ENCODE measurements around the gene MYB.
"Not testable (repeated sequence)": the region's sequence is repeated elsewhere in the genome, so short reads cannot be mapped to it uniquely, and the experiment has no call there.

The MYB gene

GRCh38 chr6:135180542-135181332 is at the start of gene MYB:
Gene MYB (plus strand): TSS chr6:135181308. CDS start chr6:135181514, 206 bp downstream.
- DNase-seq (ENCODE audit: insufficient read length, low spot score), result peak; percentile 71
- peak; percentile 19; the same call in 1 of the 2 replicates for TF ChIP-seq POLR2A (IDR thresholded peaks at IDR 0.05; ENCODE audit: low read depth, low read length)
- no peak for FAIRE-seq

- DNase-seq (ENCODE audit: insufficient read length, low spot score), result no peak
- no peak for TF ChIP-seq POLR2A (IDR thresholded peaks at IDR 0.05; ENCODE audit: low read depth, low read length)
- FAIRE-seq, result no peak
Measured at GRCh38 chr6:135132776-135133175, 48.3 kb upstream of the MYB start.

- DNase-seq (ENCODE audit: insufficient read length, low spot score) (no peak), FAIRE-seq (no peak)
- TF ChIP-seq POLR2A (IDR thresholded peaks at IDR 0.05; ENCODE audit: low read depth, low read length), result no peak
Measured at GRCh38 chr6:135135835-135136234, 45.3 kb upstream of the MYB start.

GRCh38 chr6:135137826-135138225 is 43.3 kb upstream of the MYB start:
- FAIRE-seq (no peak), DNase-seq (ENCODE audit: insufficient read length, low spot score) (no peak)
- no peak for TF ChIP-seq POLR2A (IDR thresholded peaks at IDR 0.05; ENCODE audit: low read depth, low read length)

- DNase-seq (ENCODE audit: insufficient read length, low spot score), result no peak
- no peak for FAIRE-seq
- no peak for TF ChIP-seq POLR2A (IDR thresholded peaks at IDR 0.05; ENCODE audit: low read depth, low read length)
Measured at GRCh38 chr6:135141182-135141581, 39.9 kb upstream of the MYB start.

- no peak for TF ChIP-seq POLR2A (IDR thresholded peaks at IDR 0.05; ENCODE audit: low read depth, low read length)
- DNase-seq (ENCODE audit: insufficient read length, low spot score) (no peak), FAIRE-seq (no peak)
Measured at GRCh38 chr6:135141728-135142127, 39.4 kb upstream of the MYB start.

GRCh38 chr6:135142232-135142631 is 38.9 kb upstream of the MYB start:
- not testable (repeated sequence) for FAIRE-seq; DNase-seq (ENCODE audit: insufficient read length, low spot score)

GRCh38 chr6:135144673-135145062 is 36.4 kb upstream of the MYB start:
- DNase-seq (ENCODE audit: insufficient read length, low spot score) (no peak), FAIRE-seq (no peak)
- TF ChIP-seq POLR2A (IDR thresholded peaks at IDR 0.05; ENCODE audit: low read depth, low read length), result no peak

GRCh38 chr6:135145063-135145800 is 35.9 kb upstream of the MYB start:
- no peak for TF ChIP-seq POLR2A (IDR thresholded peaks at IDR 0.05; ENCODE audit: low read depth, low read length)
- FAIRE-seq (no peak), DNase-seq (ENCODE audit: insufficient read length, low spot score) (no peak)

- no peak for DNase-seq (ENCODE audit: insufficient read length, low spot score)
Measured at GRCh38 chr6:135146162-135146934, 34.8 kb upstream of the MYB start.

GRCh38 chr6:135147637-135148592 is 33.2 kb upstream of the MYB start:
- FAIRE-seq (no peak), DNase-seq (ENCODE audit: insufficient read length, low spot score) (no peak)

More at GRCh38 chr6:135146162-135146934, 34.8 kb upstream of the MYB start:
- FAIRE-seq, result peak; percentile 6
- no peak for TF ChIP-seq POLR2A (IDR thresholded peaks at IDR 0.05; ENCODE audit: low read depth, low read length)

GRCh38 chr6:135148889-135149288 is 32.2 kb upstream of the MYB start:
- TF ChIP-seq POLR2A (IDR thresholded peaks at IDR 0.05; ENCODE audit: low read depth, low read length), result no peak
- DNase-seq (ENCODE audit: insufficient read length, low spot score), result no peak
- FAIRE-seq, result no peak

More at GRCh38 chr6:135147637-135148592, 33.2 kb upstream of the MYB start:
- TF ChIP-seq POLR2A (IDR thresholded peaks at IDR 0.05; ENCODE audit: low read depth, low read length), result no peak

- FAIRE-seq (no peak), DNase-seq (ENCODE audit: insufficient read length, low spot score) (no peak)
- TF ChIP-seq POLR2A (IDR thresholded peaks at IDR 0.05; ENCODE audit: low read depth, low read length), result no peak
Measured at GRCh38 chr6:135149376-135149775, 31.7 kb upstream of the MYB start.

- FAIRE-seq, result not testable (repeated sequence)
Measured at GRCh38 chr6:135150481-135150880, 30.6 kb upstream of the MYB start.

GRCh38 chr6:135154125-135154524 is 27.0 kb upstream of the MYB start:
- FAIRE-seq; DNase-seq (ENCODE audit: insufficient read length, low spot score): not testable (repeated sequence)

More at GRCh38 chr6:135150481-135150880, 30.6 kb upstream of the MYB start:
- DNase-seq (ENCODE audit: insufficient read length, low spot score), result not testable (repeated sequence)

Data from H54 (cell line).